HepG2 (cell line): ENCODE results near the gene PGRMC2. TPM values are rescaled to one million over a fixed set of nuclear protein-coding genes. Genes with fewer than 3 reads are reported as not detected.

Experiments
- ATAC-seq: fragments of 200-7000 bp; cut with Tn5 transposase; 3 replicates; pipeline ENCODE4 v1.9.1; 2020; ENCODE audit warnings: mild to moderate bottlenecking, moderate library complexity
- BruUV-seq: library from RNA; stranded (reverse); fragments of 400-500 nt; replicated peaks from 2 replicates; lab custom pipeline; 2021; lab: Mats Ljungman, UMichigan
- CTCF ChIA-PET: fragments of 300-600 bp; formaldehyde crosslinking; extraction: SDS; loops from one replicate; lab custom pipeline; 2021; ENCODE audit warnings: low total read pairs, inconsistent platforms, low intra/inter-chr PET ratio; lab: Yijun Ruan, JAX
- POLR2A ChIA-PET: fragments of 350-600 bp; sonication (Branson Sonifier 250); formaldehyde crosslinking; loops from one replicate; lab custom pipeline; 2020; ENCODE audit warnings: antibody characterized with exemption, inconsistent platforms; lab: Yijun Ruan, JAX
- DNase-seq: peaks from one replicate; pipeline ENCODE4 v3.0.0-alpha.2; 2015; ENCODE audit warnings: low spot score
- FAIRE-seq: peaks from 3 replicates; lab custom pipeline; 2011; peaks lifted over from hg19 to GRCh38; lab: Jason Lieb, UNC
- H2AFZ ChIP-seq: one replicate; pipeline ENCODE4 v1.6.1; 2011; ENCODE audit warnings: low read length, inconsistent platforms
- H3K27ac ChIP-seq: fragments of 300-600 bp; 3 replicates; pipeline ENCODE4 v1.8.0; 2011; ENCODE audit warnings: mixed run types, mild to moderate bottlenecking, mixed read lengths, low read length, inconsistent platforms; ENCODE audit not compliant: insufficient read depth; ENCODE audit errors: extremely low read length
- H3K27me3 ChIP-seq, 2 experiments: fragments of 200-600 bp in 1 of 2; 2 replicates in 1 of 2; 3 replicates in 1 of 2; pipeline versions ENCODE4 v1.6.0 to v1.8.0; 2011; ENCODE audit warnings: low read length in 2 of 2, mild to moderate bottlenecking in 2 of 2, moderate library complexity in 2 of 2, inconsistent platforms in 1 of 2; ENCODE audit not compliant: insufficient read depth in 2 of 2, control insufficient read depth in 1 of 2
- H3K36me3 ChIP-seq, 2 experiments: fragments of 200-600 bp in 1 of 2; replicated peaks in 1 of 2; 2 replicates in 1 of 2; 3 replicates in 1 of 2; pipeline versions ENCODE4 v1.5.1 to v1.8.0; 2011; ENCODE audit warnings: low read length in 2 of 2, inconsistent platforms in 1 of 2; ENCODE audit not compliant: insufficient read depth in 2 of 2, control insufficient read depth in 1 of 2
- H3K4me1 ChIP-seq: 2 replicates; pipeline ENCODE4 v1.5.1; 2012; ENCODE audit warnings: low read length, inconsistent platforms; ENCODE audit not compliant: insufficient read depth
- H3K4me2 ChIP-seq: 2 replicates; pipeline ENCODE4 v1.6.0; 2011; ENCODE audit warnings: low read depth, low read length, inconsistent platforms
- H3K4me3 ChIP-seq, 3 experiments: fragments of 200-600 bp in 1 of 3; sonication (generic), shearing (Covaris generic) in 1 of 3; replicated peaks in 1 of 3; 2 replicates each; pipeline ENCODE4 v1.5.1; 2011 to 2016; ENCODE audit warnings: low read length in 3 of 3, inconsistent platforms in 2 of 3, low read depth in 2 of 3, mild to moderate bottlenecking in 2 of 3, control low read depth in 1 of 3, mixed read lengths in 1 of 3; ENCODE audit not compliant: insufficient read depth in 1 of 3
- H3K79me2 ChIP-seq: one replicate; pipeline ENCODE4 v1.6.1; 2011; ENCODE audit warnings: low read length, inconsistent platforms; ENCODE audit not compliant: insufficient read depth
- H3K9ac ChIP-seq: 2 replicates; pipeline ENCODE4 v1.6.0; 2011; ENCODE audit warnings: mild to moderate bottlenecking, low read depth, low read length, inconsistent platforms; ENCODE audit not compliant: insufficient read depth
- H3K9me3 ChIP-seq: 2 replicates; pipeline ENCODE4 v1.5.1; 2012; ENCODE audit warnings: mild to moderate bottlenecking, low read length
- H4K20me1 ChIP-seq: 2 replicates; pipeline ENCODE4 v1.6.0; 2011; ENCODE audit warnings: inconsistent platforms, mild to moderate bottlenecking, low read length, moderate library complexity; ENCODE audit not compliant: insufficient read depth
- BRF2 ChIP-seq: sonication (generic); formaldehyde crosslinking; IDR thresholded peaks from 2 replicates; pipeline ENCODE4 v1.8.1; 2022; ENCODE audit warnings: mild to moderate bottlenecking, missing genetic modification reagents
- ETS1 ChIP-seq: sonication (generic); formaldehyde crosslinking; IDR thresholded peaks from 2 replicates; pipeline ENCODE4 v1.4.0; 2020; ENCODE audit warnings: missing genetic modification reagents
- KLF16 ChIP-seq, 2 experiments: sonication (generic) in 1 of 2; formaldehyde crosslinking in 1 of 2; IDR thresholded peaks; 2 replicates each; pipeline versions ENCODE4 v1.6.1 to v1.8.0; 2016 to 2023; ENCODE audit warnings: missing genetic modification reagents in 2 of 2, missing compliant biosample characterization in 1 of 2
- KMT2B ChIP-seq: IDR thresholded peaks from 2 replicates; pipeline ENCODE4 v1.6.1; 2016; ENCODE audit warnings: missing genetic modification reagents, missing compliant biosample characterization
- NFATC3 ChIP-seq: sonication (generic); formaldehyde crosslinking; IDR thresholded peaks from 2 replicates; pipeline ENCODE4 v1.5.1; 2020; ENCODE audit warnings: mild to moderate bottlenecking, missing genetic modification reagents
- PBX2 ChIP-seq: IDR thresholded peaks from 2 replicates; pipeline ENCODE4 v1.6.1; 2016; ENCODE audit warnings: control low read depth
- PTBP1 ChIP-seq: fragments of 200-400 bp; formaldehyde crosslinking; IDR thresholded peaks from 2 replicates; pipeline ENCODE4 v1.6.1; 2018; ENCODE audit warnings: low read length, low read depth; ENCODE audit not compliant: poor library complexity, severe bottlenecking
- RCOR2 ChIP-seq: IDR thresholded peaks from 2 replicates; pipeline ENCODE4 v1.6.1; 2016; ENCODE audit warnings: missing biosample characterization, missing genetic modification reagents
- SMARCE1 ChIP-seq: fragments of 450-650 bp; IDR thresholded peaks from 2 replicates; pipeline ENCODE4 v1.6.1; 2017; ENCODE audit warnings: borderline replicate concordance
- SOX5 ChIP-seq: IDR thresholded peaks from 2 replicates; pipeline ENCODE4 v1.6.1; 2016; ENCODE audit warnings: borderline replicate concordance
- TFAP4 ChIP-seq: sonication (generic); IDR thresholded peaks from 2 replicates; pipeline ENCODE4 v1.6.1; 2016; ENCODE audit warnings: low read depth, borderline replicate concordance
- ZBTB8A ChIP-seq: sonication (generic); formaldehyde crosslinking; IDR thresholded peaks from 2 replicates; pipeline ENCODE4 v1.4.0; 2020; ENCODE audit warnings: mild to moderate bottlenecking, low read depth, missing genetic modification reagents, borderline replicate concordance
- ZNF143 ChIP-seq: sonication (generic); formaldehyde crosslinking; IDR thresholded peaks from 2 replicates; pipeline ENCODE4 v1.4.0; 2020; ENCODE audit warnings: missing genetic modification reagents
- ZNF180 ChIP-seq: sonication (generic); formaldehyde crosslinking; IDR thresholded peaks from 2 replicates; pipeline ENCODE4 v1.4.0; 2020; ENCODE audit warnings: low read depth, missing genetic modification reagents, borderline replicate concordance
- ZNF577 ChIP-seq: sonication (generic); formaldehyde crosslinking; IDR thresholded peaks from 2 replicates; pipeline ENCODE4 v1.4.0; 2020; ENCODE audit warnings: mild to moderate bottlenecking, low read depth, missing genetic modification reagents, borderline replicate concordance
- ZNF660 ChIP-seq: sonication (generic); formaldehyde crosslinking; IDR thresholded peaks from 2 replicates; pipeline ENCODE4 v1.5.1; 2020; ENCODE audit warnings: mild to moderate bottlenecking, low read depth, missing genetic modification reagents, borderline replicate concordance
- ZNF749 ChIP-seq: sonication (generic); formaldehyde crosslinking; IDR thresholded peaks from 2 replicates; pipeline ENCODE4 v1.8.0; 2022; ENCODE audit warnings: mild to moderate bottlenecking, missing genetic modification reagents, moderate library complexity, borderline replicate concordance
- ZNF784 ChIP-seq: sonication (generic); formaldehyde crosslinking; IDR thresholded peaks from 2 replicates; pipeline ENCODE4 v1.5.1; 2020; ENCODE audit warnings: missing genetic modification reagents, mild to moderate bottlenecking, borderline replicate concordance
- ZNF850 ChIP-seq: sonication (generic); formaldehyde crosslinking; conservative IDR thresholded peaks from 2 replicates; pipeline ENCODE4 v1.9.0; 2021; ENCODE audit warnings: mild to moderate bottlenecking, missing genetic modification reagents
- WGBS: methylation state at CpG from one replicate; pipeline ENCODE4 v1.1.6; 2017; ENCODE audit warnings: low lambda C conversion rate; 5-methylcytosine and 5-hydroxymethylcytosine counted together
- in situ Hi-C: cut with HindIII; loops from 2 replicates; pipeline ENCODE4 v1.10.0; 2017; ENCODE audit warnings: low pct_unique_long_range_greater_than_20kb; ENCODE audit not compliant: extremely low pct_ligation_motif_present
- intact Hi-C: fragments of 100-400 bp; cut with micrococcal nuclease; formaldehyde crosslinking; loops from one replicate; pipeline ENCODE4 v1.10.0; 2022; ENCODE audit not compliant: unreplicated experiment
- polyA plus RNA-seq, 8 experiments: library from polyadenylated mRNA; depleted of rRNA in 3 of 8; stranded (reverse) in 7 of 8; unstranded in 1 of 8; fragments of >200 nt; fragmentation: Illumina TruSeq in 4 of 8; extraction: Trizol in 4 of 8; gene quantifications; 2 replicates each; pipeline versions ENCODE4 v1.2.1 to v1.2.3, GENCODE V29; 2011 to 2016; ENCODE audit warnings: low read depth in 4 of 8, missing spikeins in 1 of 8, mixed read lengths in 1 of 8; ENCODE audit not compliant: insufficient read depth in 1 of 8
- total RNA-seq, 5 experiments: library from RNA; depleted of rRNA; stranded (reverse); fragments of >200 nt; fragmentation: Illumina TruSeq; extraction: Trizol; gene quantifications; 2 replicates each; pipeline ENCODE4 v1.2.3, GENCODE V29; 2016; ENCODE audit warnings: low read depth in 1 of 5

Gene PGRMC2
- total and polyA plus RNA-seq, 2 of the 13 experiments (the other 11 are each of a cell fraction or from before 2014, with no cell fraction given): 16.0 to 19.8 TPM

GRCh38 chr4:128335541-128335940 is 47.9 kb upstream of the PGRMC2 start:
- ATAC-seq (no peak), FAIRE-seq (no peak), DNase-seq (no peak)
- WGBS: 41% methylated on average over 3 of the region's 3 CpGs
- ChIA-PET POLR2A (no interaction called here), CTCF (no interaction called here)
- no TSS peak for BruUV-seq
- Histone ChIP-seq H3K27ac (no peak overlapping the region), H3K4me3 (no peak overlapping the region), H4K20me1 (no peaks in the 10 kb centered on the region), H3K4me2 (no peak overlapping the region), H3K27me3 (no peaks in the 10 kb centered on the region; a peak in 1 of 5 replicates), H3K79me2 (no peaks in the 10 kb centered on the region), H3K4me1 (no peaks in the 10 kb centered on the region), H3K36me3 (no peaks in the 10 kb centered on the region), H3K9me3 (no peaks in the 10 kb centered on the region), H2AFZ (no peak overlapping the region), H3K9ac (no peak overlapping the region)
- intact Hi-C loops (no loop called here), in situ Hi-C loops (no loop called here)
- TF ChIP-seq SMARCE1: no peak
- TF ChIP-seq ZNF784 (CRISPR knock-in tag): no peak
- TF ChIP-seq TFAP4: no peak
- no peak for TF ChIP-seq PBX2
- no peak for TF ChIP-seq KLF16 (CRISPR knock-in tag; IDR thresholded peaks at IDR 0.05)
- no peak for TF ChIP-seq NFATC3 (CRISPR knock-in tag)
- no peak for TF ChIP-seq KMT2B (CRISPR knock-in tag)
- no peak for TF ChIP-seq ZNF143 (CRISPR knock-in tag)
- TF ChIP-seq ZNF577 (CRISPR knock-in tag): no peak
- TF ChIP-seq ETS1 (CRISPR knock-in tag): no peak
- TF ChIP-seq ZNF749 (CRISPR knock-in tag): no peak
- TF ChIP-seq ZNF850 (CRISPR knock-in tag): no peak
- TF ChIP-seq ZNF660 (CRISPR knock-in tag): no peak
- no peak for TF ChIP-seq BRF2 (CRISPR knock-in tag)
- no peak for TF ChIP-seq SOX5
- TF ChIP-seq PTBP1: no peak
- no peak for TF ChIP-seq RCOR2 (CRISPR knock-in tag)
- no peak for TF ChIP-seq ZNF180
- TF ChIP-seq ZBTB8A (CRISPR knock-in tag): no peak
